Keratinocyte (primary cell): ENCODE results near the gene DCST2. TPM values are rescaled to one million over a fixed set of nuclear protein-coding genes. Genes with fewer than 3 reads are reported as not detected.

Source experiments
- DNase-seq: peaks from one replicate; pipeline ENCODE4 v3.0.0-alpha.2; 2011; ENCODE audit warnings: low read depth, missing footprints, low spot score
- FAIRE-seq: peaks from 2 replicates; lab custom pipeline; 2011; peaks lifted over from hg19 to GRCh38; lab: Jason Lieb, UNC
- H2AFZ ChIP-seq: 2 replicates; pipeline ENCODE4 v1.6.0; 2012; ENCODE audit warnings: low read length, control low read depth, inconsistent platforms; ENCODE audit not compliant: control insufficient read depth
- H3K27ac ChIP-seq: 2 replicates; pipeline ENCODE4 v1.5.1; 2011; ENCODE audit warnings: low read length; ENCODE audit not compliant: control insufficient read depth, insufficient read depth
- H3K27me3 ChIP-seq: 3 replicates; pipeline ENCODE4 v1.6.0; 2011; ENCODE audit warnings: low read length; ENCODE audit not compliant: control insufficient read depth, insufficient read depth; ENCODE audit errors: extremely low read depth
- H3K36me3 ChIP-seq, 2 experiments: 2 replicates in 1 of 2; 3 replicates in 1 of 2; pipeline ENCODE4 v1.5.1; 2011; ENCODE audit warnings: low read length in 2 of 2, mild to moderate bottlenecking in 1 of 2; ENCODE audit not compliant: control insufficient read depth in 2 of 2, insufficient read depth in 2 of 2; ENCODE audit errors: extremely low read depth in 1 of 2
- H3K4me1 ChIP-seq: 3 replicates; pipeline ENCODE4 v1.5.1; 2011; ENCODE audit warnings: low read length; ENCODE audit not compliant: control insufficient read depth, insufficient read depth; ENCODE audit errors: extremely low read depth
- H3K4me2 ChIP-seq: 3 replicates; pipeline ENCODE4 v1.6.0; 2011; ENCODE audit warnings: low read depth, low read length; ENCODE audit not compliant: control insufficient read depth, insufficient read depth; ENCODE audit errors: extremely low read depth
- H3K4me3 ChIP-seq, 3 experiments: fragments of 200-600 bp in 1 of 3; sonication (generic) in 1 of 3; 2 replicates in 2 of 3; 3 replicates in 1 of 3; pipeline ENCODE4 v1.5.1; 2011 to 2016; ENCODE audit warnings: low read length in 3 of 3, mild to moderate bottlenecking in 3 of 3, control low read depth in 2 of 3, inconsistent platforms in 1 of 3, low read depth in 1 of 3, mixed read lengths in 1 of 3, mixed run types in 1 of 3, moderate library complexity in 1 of 3; ENCODE audit not compliant: control insufficient read depth in 2 of 3, insufficient read depth in 2 of 3; ENCODE audit errors: extremely low read depth in 1 of 3
- H3K79me2 ChIP-seq: 2 replicates; pipeline ENCODE4 v1.6.0; 2012; ENCODE audit warnings: low read length; ENCODE audit not compliant: control insufficient read depth, insufficient read depth
- H3K9ac ChIP-seq: 3 replicates; pipeline ENCODE4 v1.6.0; 2011; ENCODE audit warnings: low read length; ENCODE audit not compliant: control insufficient read depth, insufficient read depth; ENCODE audit errors: extremely low read depth
- H3K9me1 ChIP-seq: 3 replicates; pipeline ENCODE4 v1.6.0; 2011; ENCODE audit warnings: low read length; ENCODE audit not compliant: control insufficient read depth, insufficient read depth; ENCODE audit errors: extremely low read depth
- H3K9me3 ChIP-seq: 2 replicates; pipeline ENCODE4 v1.5.1; 2012; ENCODE audit warnings: low read depth, low read length; ENCODE audit not compliant: control insufficient read depth
- H4K20me1 ChIP-seq: 3 replicates; pipeline ENCODE4 v1.6.0; 2011; ENCODE audit warnings: low read length; ENCODE audit not compliant: control insufficient read depth, insufficient read depth; ENCODE audit errors: extremely low read depth
- CTCF ChIP-seq, 3 experiments: IDR thresholded peaks in 1 of 3; conservative IDR thresholded peaks in 1 of 3; optimal IDR thresholded peaks in 1 of 3; 2 replicates in 2 of 3; 3 replicates in 1 of 3; pipeline versions ENCODE3 to v1.5.1; 2011; ENCODE audit warnings: low read length in 3 of 3, mild to moderate bottlenecking in 3 of 3, moderate library complexity in 2 of 3, control low read depth in 1 of 3, inconsistent platforms in 1 of 3; ENCODE audit not compliant: insufficient read depth in 2 of 3; ENCODE audit errors: extremely low read depth in 1 of 3
- EZH2 ChIP-seq: IDR thresholded peaks from one replicate; pipeline ENCODE4 v1.6.1; 2012; ENCODE audit warnings: inconsistent platforms, mild to moderate bottlenecking, low read length, moderate library complexity
- dilution Hi-C: fragments of 300-500 bp; cut with MboI; formaldehyde crosslinking; loops from one replicate; pipeline ENCODE4 v1.7.0; 2020; ENCODE audit warnings: low sequenced_read_pairs; ENCODE audit not compliant: extremely low pct_ligation_motif_present
- polyA plus RNA-seq, 5 experiments: library from polyadenylated mRNA; depleted of rRNA in 3 of 5; stranded (reverse) in 3 of 5; stranded (forward) in 1 of 5; unstranded in 1 of 5; fragments of >200 nt; gene quantifications; 1 replicate in 1 of 5; 2 replicates in 3 of 5; 3 replicates in 1 of 5; pipeline versions ENCODE4 v1.2.1 to v1.2.3, GENCODE V29; 2011 to 2012; ENCODE audit warnings: missing spikeins in 2 of 5, low read depth in 1 of 5, low replicate concordance in 1 of 5

Gene DCST2
- polyA plus RNA-seq, 1 donor (not counting 4 experiments of a cell fraction or from before 2014, with no cell fraction given) = 0.14 TPM

GRCh38 chr1:155000411-155000725, 33.2 kb downstream of the DCST2 start:
- peak overlapping the region; percentile 75 for H3K9ac ChIP-seq
- H3K4me2 ChIP-seq = peak overlapping the region; percentile 87
- no peaks in the 10 kb centered on the region for H3K36me3 ChIP-seq
- no peaks in the 10 kb centered on the region for H3K9me3 ChIP-seq
- H3K27ac ChIP-seq = peak overlapping the region; percentile 72
- TF ChIP-seq EZH2 = no peak
- TF ChIP-seq CTCF (optimal IDR thresholded peaks at IDR 0.05 in 1 of 3, IDR thresholded peaks at IDR 0.05 in 1 of 3, conservative IDR thresholded peaks at IDR 0.05 in 1 of 3; ENCODE audit: extremely low read depth in 1 of 3, insufficient read depth in 2 of 3, low read length in 3 of 3) = no peak
- FAIRE-seq (no peak), DNase-seq (no peak)
- peaks cover 24% of the 10 kb centered on the region for H3K79me2 ChIP-seq
- no peaks in the 10 kb centered on the region for H4K20me1 ChIP-seq
- H2AFZ ChIP-seq = no peak overlapping the region
- H3K27me3 ChIP-seq = no peaks in the 10 kb centered on the region
- H3K4me1 ChIP-seq = peaks cover 25% of the 10 kb centered on the region
- H3K9me1 ChIP-seq = no peaks in the 10 kb centered on the region
- peak overlapping the region; percentile 76 to 87 (median 83) for H3K4me3 ChIP-seq
- dilution Hi-C loops = no loop called here

GRCh38 chr1:154999571-155000410, 33.8 kb downstream of the DCST2 start:
- Histone ChIP-seq H3K4me1 (peaks cover 20% of the 10 kb centered on the region), H3K79me2 (peaks cover 20% of the 10 kb centered on the region), H3K9ac (peak overlapping the region; percentile 75), H3K4me2 (peak overlapping the region; percentile 72), H3K27ac (peak overlapping the region; percentile 47), H4K20me1 (no peaks in the 10 kb centered on the region), H3K36me3 (no peaks in the 10 kb centered on the region), H3K9me3 (no peaks in the 10 kb centered on the region), H2AFZ (no peak overlapping the region), H3K27me3 (no peaks in the 10 kb centered on the region), H3K4me3 (peak overlapping the region; percentile 31 to 83 (median 76)), H3K9me1 (no peaks in the 10 kb centered on the region)
- DNase-seq (no peak), FAIRE-seq (no peak)
- TF ChIP-seq CTCF (optimal IDR thresholded peaks at IDR 0.05 in 1 of 3, IDR thresholded peaks at IDR 0.05 in 1 of 3, conservative IDR thresholded peaks at IDR 0.05 in 1 of 3; ENCODE audit: extremely low read depth in 1 of 3, insufficient read depth in 2 of 3, low read length in 3 of 3) (no peak), EZH2 (no peak)
- dilution Hi-C loops = no loop called here
